Peyer's patch (tissue), 4 donors: ENCODE data around the gene TXNRD2. TPM values are rescaled to one million over a fixed set of nuclear protein-coding genes. Genes with fewer than 3 reads are reported as not detected.

Experiments
- DNase-seq, 3 donors: peaks; one replicate each; pipeline ENCODE4 v3.0.0-alpha.2; 2017 to 2019
- H3K27ac ChIP-seq, 4 donors: fragments of 200-600 bp; sonication (generic); one replicate each; pipeline ENCODE4 v1.5.1; 2016 to 2019
- H3K27me3 ChIP-seq, 2 donors: fragments of 200-600 bp; sonication (generic); one replicate each; pipeline ENCODE4 v1.5.1; 2019
- H3K36me3 ChIP-seq, 3 donors: fragments of 200-600 bp; sonication (generic); one replicate each; pipeline ENCODE4 v1.5.1; 2016 to 2019
- H3K4me1 ChIP-seq, 4 donors: fragments of 200-600 bp; sonication (generic); one replicate each; pipeline ENCODE4 v1.5.1; 2016 to 2019
- H3K4me3 ChIP-seq, 4 donors: fragments of 200-600 bp; sonication (generic); 1 replicate in 3 of 4; 2 replicates in 1 of 4; pipeline ENCODE4 v1.5.1; 2016 to 2019; ENCODE audit warnings: mild to moderate bottlenecking in 1 of 4
- H3K9me3 ChIP-seq, 4 donors: fragments of 200-600 bp; sonication (generic); one replicate each; pipeline ENCODE4 v1.5.1; 2016 to 2019; ENCODE audit warnings: mild to moderate bottlenecking in 1 of 4
- POLR2A ChIP-seq, 2 donors: fragments of 450-650 bp; IDR thresholded peaks; one replicate each; pipeline ENCODE4 v1.5.1; 2017; ENCODE audit warnings: antibody characterized with exemption in 2 of 2, mild to moderate bottlenecking in 2 of 2, moderate library complexity in 2 of 2
- total RNA-seq, 4 donors: library from RNA; depleted of rRNA; stranded (reverse); fragments of >200 nt; gene quantifications; one replicate each; pipeline ENCODE4 v1.1.0, GENCODE V29; 2016
- TF ChIP-seq, protein P1 (sequence below), 6 experiments: fragments of 450-650 bp in 4 of 6; fragments of 200-600 bp in 2 of 6; sonication (generic) in 1 of 6; IDR thresholded peaks; one replicate each; pipeline ENCODE4 v1.5.1; 2017 to 2019; ENCODE audit warnings: antibody characterized with exemption in 6 of 6, mild to moderate bottlenecking in 3 of 6, moderate library complexity in 1 of 6

Gene TXNRD2
- total RNA-seq, 4 donors from 2014 or later, result 24.7 to 29.8 (median 27.2) TPM

DNA sequence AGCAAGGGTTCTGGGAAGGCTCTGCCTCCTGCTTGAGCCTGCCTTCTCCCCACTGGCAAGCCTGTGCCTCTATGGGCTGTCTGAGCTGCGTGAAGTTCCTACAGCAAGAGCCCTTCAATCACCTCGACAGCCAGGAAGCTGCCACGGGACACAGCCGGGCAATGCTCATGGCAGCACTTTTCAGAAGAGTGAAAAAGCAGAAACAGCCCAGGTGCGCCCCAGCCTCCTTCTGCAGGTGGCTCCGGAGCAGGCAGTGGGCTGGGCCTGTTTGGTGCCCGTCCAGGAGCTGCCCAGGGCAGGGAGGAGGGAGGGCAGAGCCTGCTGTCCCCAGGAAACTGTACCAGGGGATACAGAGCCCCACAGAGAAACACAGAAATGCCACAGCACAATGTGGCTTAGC is 24.7 kb downstream of the TXNRD2 start:
- Histone ChIP-seq H3K4me3 (no peak overlapping the region), H3K9me3 (no peaks in the 10 kb centered on the region), H3K27me3 (no peaks in the 10 kb centered on the region), H3K27ac (no peak overlapping the region), H3K4me1 (no peaks in the 10 kb centered on the region), H3K36me3 (peaks cover 0 to 64% (median 0%) of the 10 kb centered on the region in 3 donors)
- DNase-seq, result no peak
- TF ChIP-seq POLR2A (IDR thresholded peaks at IDR 0.05), result no peak
- TF ChIP-seq, protein P1, sequence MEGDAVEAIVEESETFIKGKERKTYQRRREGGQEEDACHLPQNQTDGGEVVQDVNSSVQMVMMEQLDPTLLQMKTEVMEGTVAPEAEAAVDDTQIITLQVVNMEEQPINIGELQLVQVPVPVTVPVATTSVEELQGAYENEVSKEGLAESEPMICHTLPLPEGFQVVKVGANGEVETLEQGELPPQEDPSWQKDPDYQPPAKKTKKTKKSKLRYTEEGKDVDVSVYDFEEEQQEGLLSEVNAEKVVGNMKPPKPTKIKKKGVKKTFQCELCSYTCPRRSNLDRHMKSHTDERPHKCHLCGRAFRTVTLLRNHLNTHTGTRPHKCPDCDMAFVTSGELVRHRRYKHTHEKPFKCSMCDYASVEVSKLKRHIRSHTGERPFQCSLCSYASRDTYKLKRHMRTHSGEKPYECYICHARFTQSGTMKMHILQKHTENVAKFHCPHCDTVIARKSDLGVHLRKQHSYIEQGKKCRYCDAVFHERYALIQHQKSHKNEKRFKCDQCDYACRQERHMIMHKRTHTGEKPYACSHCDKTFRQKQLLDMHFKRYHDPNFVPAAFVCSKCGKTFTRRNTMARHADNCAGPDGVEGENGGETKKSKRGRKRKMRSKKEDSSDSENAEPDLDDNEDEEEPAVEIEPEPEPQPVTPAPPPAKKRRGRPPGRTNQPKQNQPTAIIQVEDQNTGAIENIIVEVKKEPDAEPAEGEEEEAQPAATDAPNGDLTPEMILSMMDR (IDR thresholded peaks at IDR 0.05), result no peak

DNA sequence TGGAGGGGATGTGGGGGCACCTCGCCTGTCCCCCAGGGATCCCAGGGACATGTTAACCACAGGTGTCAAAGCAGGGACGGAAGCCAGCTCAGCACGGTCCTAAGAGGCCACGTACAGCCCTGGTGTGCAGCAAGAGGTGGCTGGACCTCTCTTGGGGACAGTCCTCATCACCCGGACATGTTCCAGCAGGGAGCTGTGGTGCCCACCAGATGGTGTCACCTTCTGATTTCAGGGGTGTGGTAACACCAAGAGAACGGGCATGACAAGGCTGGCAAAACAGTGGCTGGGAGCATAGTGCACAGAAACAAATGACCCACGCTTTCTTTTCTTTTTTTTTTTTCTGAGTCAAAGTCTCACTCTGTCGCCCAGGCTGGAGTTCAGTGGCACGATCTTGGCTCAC is 25.6 kb downstream of the TXNRD2 start:
- TF ChIP-seq POLR2A (IDR thresholded peaks at IDR 0.05), result no peak
- TF ChIP-seq, protein P1 (IDR thresholded peaks at IDR 0.05), result no peak
- H3K27me3 ChIP-seq, result no peaks in the 10 kb centered on the region
- no peak overlapping the region for H3K27ac ChIP-seq
- H3K4me3 ChIP-seq, result no peak overlapping the region
- no peaks in the 10 kb centered on the region for H3K9me3 ChIP-seq
- no peaks in the 10 kb centered on the region for H3K4me1 ChIP-seq
- DNase-seq, result no peak
- H3K36me3 ChIP-seq, result peaks cover 0 to 67% (median 0%) of the 10 kb centered on the region in 3 donors

DNA sequence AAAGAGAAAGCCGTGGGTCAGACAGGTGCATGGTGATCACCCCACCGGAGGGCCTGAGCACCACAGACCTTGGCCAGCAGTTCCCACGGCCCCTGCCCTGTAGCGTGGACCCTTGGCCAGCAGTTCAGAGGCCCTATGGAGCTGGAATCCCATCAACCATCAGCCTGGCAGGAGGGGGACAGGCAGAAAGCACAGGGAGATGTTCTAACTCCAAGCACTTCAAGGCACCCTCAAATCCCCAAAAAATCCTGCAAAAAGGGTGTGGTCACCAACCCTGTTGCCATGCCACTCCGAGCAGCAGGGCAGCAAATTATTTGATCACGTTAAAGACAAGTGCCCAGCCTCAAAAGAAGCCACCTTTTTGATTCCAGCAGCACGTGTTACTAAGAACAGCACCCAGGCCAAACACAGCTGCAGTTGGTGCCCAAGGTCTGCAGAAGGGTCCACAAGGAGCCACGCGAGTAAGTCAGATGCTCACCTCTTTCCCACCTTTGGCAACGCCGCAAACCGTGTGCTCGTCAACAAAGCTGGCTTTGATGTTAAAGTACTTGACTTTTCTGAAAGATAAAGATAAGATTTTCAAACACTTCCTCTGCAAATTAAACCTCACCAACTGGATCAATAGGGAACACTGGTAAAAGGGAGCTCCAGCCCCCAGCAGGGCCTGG is 26.2 kb downstream of the TXNRD2 start:
- no peak overlapping the region for H3K27ac ChIP-seq

DNA sequence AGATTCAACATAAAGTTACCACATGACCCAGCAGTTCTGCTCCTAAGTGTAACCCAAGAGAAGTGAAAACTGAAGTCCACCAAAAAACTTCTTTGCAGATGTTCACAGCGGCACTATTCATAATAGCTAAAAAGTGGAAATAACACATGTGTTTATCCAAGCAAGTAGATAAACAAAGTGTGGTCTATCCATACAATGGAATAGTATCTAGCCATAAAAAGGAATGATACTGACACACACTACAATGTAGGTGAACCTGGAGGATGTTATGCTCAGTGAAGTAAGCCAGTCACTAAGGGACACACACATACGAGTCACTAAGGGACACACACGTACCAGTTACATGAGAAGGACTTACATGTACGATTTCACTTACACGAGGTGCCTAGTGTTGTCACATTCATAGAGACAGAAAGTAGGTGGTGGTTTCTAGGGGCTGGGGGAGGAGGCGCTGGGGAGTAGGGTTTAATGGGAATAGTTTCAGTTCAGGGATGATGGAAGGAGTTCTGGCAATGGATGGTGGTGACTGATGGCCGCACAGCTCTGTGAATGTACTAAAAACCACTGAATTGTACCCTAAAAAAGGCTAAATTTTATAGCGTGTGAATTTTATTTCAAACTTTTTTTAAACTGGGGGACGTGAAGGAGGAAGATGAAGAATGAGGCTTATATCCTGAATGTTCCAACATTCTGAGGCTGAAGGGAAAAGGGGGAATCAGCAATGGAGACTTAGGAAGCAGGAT is 27.2 kb downstream of the TXNRD2 start:
- DNase-seq, result no peak
- Histone ChIP-seq H3K36me3 (peaks cover 0 to 67% (median 0%) of the 10 kb centered on the region in 3 donors), H3K4me3 (no peak overlapping the region)

More for the DNA sequence above, 26.2 kb downstream of the TXNRD2 start:
- Histone ChIP-seq H3K9me3 (no peaks in the 10 kb centered on the region), H3K27me3 (no peaks in the 10 kb centered on the region), H3K36me3 (peaks cover 0 to 67% (median 0%) of the 10 kb centered on the region in 3 donors), H3K4me1 (no peaks in the 10 kb centered on the region), H3K4me3 (no peak overlapping the region)
- no peak for TF ChIP-seq POLR2A (IDR thresholded peaks at IDR 0.05)
- TF ChIP-seq, protein P1 (IDR thresholded peaks at IDR 0.05), result no peak
- DNase-seq, result no peak

DNA sequence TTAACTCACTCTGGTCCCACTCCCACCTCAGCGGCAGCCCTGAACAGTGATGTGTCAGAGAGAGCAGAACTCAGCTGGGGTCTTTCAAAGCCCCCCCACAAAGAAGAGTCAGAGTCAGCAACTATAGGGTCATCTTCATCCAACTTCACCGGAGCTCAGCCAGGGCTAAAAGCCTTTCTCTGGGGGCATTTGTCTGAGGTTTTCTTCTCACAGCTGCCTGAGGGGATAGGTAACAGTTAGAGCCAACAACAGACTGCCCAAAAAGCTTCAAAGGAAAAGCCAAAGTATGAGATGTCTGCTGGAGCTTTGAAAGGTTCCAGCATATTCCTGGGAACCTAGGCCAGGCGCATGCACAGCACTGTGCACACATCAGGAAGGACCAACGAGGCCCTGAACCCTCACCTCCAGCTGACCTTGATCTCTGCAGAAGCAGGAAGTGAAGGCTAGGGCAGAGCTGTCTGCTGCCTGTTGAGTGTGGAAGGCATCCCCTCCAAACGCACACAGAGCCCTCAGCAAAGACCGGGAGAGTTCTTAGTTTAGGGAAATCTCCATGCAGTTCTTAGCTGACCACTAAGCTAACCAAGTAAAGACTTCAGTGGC is 28.2 kb downstream of the TXNRD2 start:
- no peak for TF ChIP-seq POLR2A (IDR thresholded peaks at IDR 0.05)
- TF ChIP-seq, protein P1 (IDR thresholded peaks at IDR 0.05), result no peak
- no peaks in the 10 kb centered on the region for H3K4me1 ChIP-seq
- H3K27me3 ChIP-seq, result no peaks in the 10 kb centered on the region
- no peak overlapping the region for H3K4me3 ChIP-seq
- H3K27ac ChIP-seq, result no peak overlapping the region
- H3K9me3 ChIP-seq, result no peaks in the 10 kb centered on the region
- DNase-seq, result no peak
- H3K36me3 ChIP-seq, result peaks cover 0 to 62% (median 0%) of the 10 kb centered on the region in 3 donors

More for the DNA sequence above, 27.2 kb downstream of the TXNRD2 start:
- Histone ChIP-seq H3K27me3 (no peaks in the 10 kb centered on the region), H3K4me1 (no peaks in the 10 kb centered on the region), H3K27ac (no peak overlapping the region), H3K9me3 (no peaks in the 10 kb centered on the region)
- no peak for TF ChIP-seq POLR2A (IDR thresholded peaks at IDR 0.05)
- TF ChIP-seq, protein P1 (IDR thresholded peaks at IDR 0.05), result no peak
